ENCODE measurements around the gene ITCH.

DNA sequence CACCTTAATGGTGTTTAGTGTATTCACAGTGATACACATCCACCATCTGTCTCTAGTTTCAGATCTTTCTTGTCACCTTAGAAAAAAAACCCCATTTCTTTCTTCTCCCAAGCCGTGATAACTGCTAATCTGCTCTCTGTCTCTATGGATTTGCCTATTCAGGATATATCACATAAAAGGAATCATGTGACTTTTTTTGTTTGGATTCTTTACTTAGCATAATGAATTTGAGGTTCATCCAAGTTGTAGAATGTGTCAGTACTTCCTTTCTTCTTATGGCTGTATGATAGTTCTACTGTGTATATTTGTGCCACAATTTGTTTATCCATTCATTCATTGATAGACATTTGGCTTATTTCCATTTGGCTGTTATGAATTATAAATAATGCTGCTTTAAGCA is 57.1 kb downstream of the ITCH start:
- TF ChIP-seq CTCF (IDR thresholded peaks at IDR 0.05; ENCODE audit: insufficient read depth, low read length, poor library complexity, severe bottlenecking) (no peak), EZH2phosphoT487 (conservative IDR thresholded peaks at IDR 0.05; ENCODE audit: low read length) (no peak)
